Activated CD4-positive, alpha-beta T cell treated with anti-CD3 and anti-CD28 coated beads, Interleukin-2, amount 50 U/mL, for 48 hours (primary cell): ENCODE data around the gene MARCOL.
"Not testable (repeated sequence)": the region's sequence is repeated elsewhere in the genome, so short reads cannot be mapped to it uniquely, and the experiment has no call there.

Source experiments
- DNase-seq, 2 experiments: peaks; one replicate each; pipeline ENCODE4 v3.0.0-alpha.2; 2020

MARCOL gene

DNA sequence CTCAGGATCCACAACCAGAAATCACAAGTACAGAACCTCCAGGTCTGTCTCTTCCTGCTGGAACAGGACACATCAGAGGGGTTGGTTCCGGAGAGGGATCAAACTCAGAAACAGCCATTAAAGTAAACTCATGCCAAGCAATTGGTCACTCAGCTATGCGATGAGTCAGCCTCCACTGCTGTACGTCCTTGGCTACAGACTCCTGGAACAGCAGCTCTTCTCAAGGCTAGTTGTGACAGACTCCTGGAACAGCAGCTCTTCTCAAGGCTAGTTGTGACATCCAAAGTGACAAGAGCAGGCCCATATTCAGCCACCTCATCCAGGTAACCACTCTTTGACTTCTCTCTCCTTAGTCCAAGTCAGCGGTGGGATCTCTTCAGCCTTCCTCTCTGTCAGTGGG is 30.2 kb downstream of the MARCOL start, which contains the start of gene SPINK13:
Gene SPINK13 (plus strand): TSS at position 229 of the 400 bp plus-strand sequence. CDS start 1,279 bp downstream, outside the sequence.
- no peak for DNase-seq

GRCh38 chr5:148275129-148275528 is 36.8 kb downstream of the MARCOL start:
- DNase-seq, result not testable (repeated sequence)

DNA sequence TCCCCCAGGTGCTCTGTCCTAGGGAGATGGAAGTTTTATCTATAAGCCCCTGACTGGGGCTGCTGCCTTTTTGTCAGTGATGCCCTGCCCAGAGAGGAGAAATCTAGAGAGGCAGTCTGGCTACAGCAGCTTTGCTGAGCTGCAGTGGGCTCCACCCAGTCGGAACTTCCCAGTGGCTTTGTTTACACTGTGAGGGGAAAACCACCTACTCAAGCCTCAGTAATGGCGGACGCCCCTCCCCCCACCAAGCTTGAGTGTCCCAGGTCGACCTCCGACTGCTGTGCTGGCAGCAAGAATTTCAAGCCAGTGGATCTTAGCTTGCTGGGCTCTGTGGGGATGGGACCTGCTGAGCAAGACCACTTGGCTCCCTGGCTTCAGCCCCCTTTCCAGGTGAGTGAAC is 42.6 kb downstream of the MARCOL start:
- not testable (repeated sequence) for DNase-seq

GRCh38 chr5:148281336-148281735 is 43.0 kb downstream of the MARCOL start:
- DNase-seq, result not testable (repeated sequence)

DNA sequence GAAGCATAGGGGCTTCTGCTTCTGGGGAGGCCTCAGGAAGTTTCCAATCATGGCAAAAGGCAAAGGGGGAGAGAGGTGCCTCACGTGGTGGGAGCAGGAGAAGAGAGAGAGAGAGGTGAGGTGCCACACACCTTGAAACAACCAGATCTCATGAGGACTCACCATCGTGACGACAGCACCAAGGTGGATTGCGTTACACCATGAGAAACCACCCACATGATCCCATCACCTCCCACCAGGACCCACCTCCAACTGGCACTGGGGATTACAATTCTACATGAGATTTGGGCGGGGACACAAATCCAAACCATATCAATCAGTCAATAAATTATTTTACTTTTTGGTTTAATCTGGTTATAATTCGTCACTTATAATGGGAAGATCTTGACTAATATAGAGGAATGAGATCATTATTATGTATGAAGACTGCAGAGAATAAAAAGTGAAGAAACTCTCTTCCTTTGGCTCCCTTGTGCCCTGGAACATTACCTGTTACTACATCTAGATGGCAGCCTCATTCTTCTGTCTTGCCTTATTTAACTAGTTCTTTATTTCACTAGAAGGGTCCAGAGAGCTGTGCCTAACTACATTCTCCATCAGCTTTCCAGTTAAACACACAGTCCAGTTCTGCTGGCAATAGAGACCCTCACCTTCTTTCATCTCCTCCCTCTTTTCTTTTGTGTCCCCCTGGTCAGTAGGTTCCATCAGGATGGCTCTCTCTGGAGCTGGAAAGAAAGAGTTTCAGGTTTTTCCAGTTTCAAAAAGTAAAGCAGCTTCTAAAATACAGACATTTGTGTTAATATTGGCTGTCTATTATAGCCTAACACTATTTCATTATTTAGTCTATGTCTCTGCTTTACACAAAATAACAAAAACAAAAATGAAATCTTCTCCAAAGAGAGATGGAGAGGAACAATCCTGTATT is 52.2 kb downstream of the MARCOL start:
- DNase-seq, result no peak
